ENCODE measurements around the gene AKT3. TPM values are rescaled to one million over a fixed set of nuclear protein-coding genes. Genes with fewer than 3 reads are reported as not detected.
"Not testable (repeated sequence)": the region's sequence is repeated elsewhere in the genome, so short reads cannot be mapped to it uniquely, and the experiment has no call there.

AKT3 gene
- polyA plus RNA-seq, 1 experiment, result 34.9 TPM

DNA sequence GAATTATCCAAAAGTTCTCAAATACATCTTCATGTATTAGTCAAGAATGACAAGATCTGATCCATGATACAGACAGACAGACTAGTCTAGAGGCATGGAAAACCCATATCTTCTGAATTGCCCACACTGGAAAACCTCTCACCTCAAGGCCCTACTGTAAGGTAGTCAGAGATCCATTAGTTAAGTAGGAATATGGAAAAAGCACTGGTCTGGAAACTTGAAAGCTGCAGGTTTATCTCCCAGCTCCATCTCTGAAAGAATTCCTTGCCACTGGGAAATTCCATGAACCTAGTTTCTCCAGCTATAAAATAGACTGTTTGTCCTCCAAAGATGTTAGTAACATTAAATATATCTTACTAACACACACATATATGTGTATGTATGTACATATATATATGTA, 169.2 kb downstream of the AKT3 start:
- CTCF ChIA-PET, result no interaction called here
- H3K27ac ChIP-seq (ENCODE audit: low read depth, low read length), result no peak overlapping the region
- no peak for DNase-seq (ENCODE audit: low read depth, low spot score)

GRCh38 chr1:243672539-243673074, 177.4 kb downstream of the AKT3 start:
- TF ChIP-seq CTCF (IDR thresholded peaks at IDR 0.05; ENCODE audit: low read depth, low read length), result no peak
- no peak overlapping the region for H3K4me3 ChIP-seq (ENCODE audit: low read depth, low read length)
- no peaks in the 10 kb centered on the region for H3K9me3 ChIP-seq (ENCODE audit: control insufficient read depth, insufficient read depth, low read length)
- no peaks in the 10 kb centered on the region for H3K27me3 ChIP-seq (ENCODE audit: control insufficient read depth, insufficient read depth, low read length)
- no peak overlapping the region for H3K27ac ChIP-seq (ENCODE audit: low read depth, low read length)
- DNase-seq (ENCODE audit: low read depth, low spot score), result no peak
- ChIA-PET CTCF (no interaction called here), POLR2A (no interaction called here)

More for the DNA sequence above, 169.2 kb downstream of the AKT3 start:
- Histone ChIP-seq H3K9me3 (ENCODE audit: control insufficient read depth, insufficient read depth, low read length) (no peaks in the 10 kb centered on the region), H3K4me3 (ENCODE audit: low read depth, low read length) (no peak overlapping the region), H3K27me3 (ENCODE audit: control insufficient read depth, insufficient read depth, low read length) (no peaks in the 10 kb centered on the region)
- POLR2A ChIA-PET, result no interaction called here
- no peak for TF ChIP-seq CTCF (IDR thresholded peaks at IDR 0.05; ENCODE audit: low read depth, low read length)

GRCh38 chr1:243667591-243667990, 182.5 kb downstream of the AKT3 start:
- ChIA-PET CTCF (no interaction called here), POLR2A (no interaction called here)
- no peak for TF ChIP-seq CTCF (IDR thresholded peaks at IDR 0.05; ENCODE audit: low read depth, low read length)
- no peak for DNase-seq (ENCODE audit: low read depth, low spot score)
- no peak overlapping the region for H3K27ac ChIP-seq (ENCODE audit: low read depth, low read length)
- no peak overlapping the region for H3K4me3 ChIP-seq (ENCODE audit: low read depth, low read length)
- no peaks in the 10 kb centered on the region for H3K9me3 ChIP-seq (ENCODE audit: control insufficient read depth, insufficient read depth, low read length)
- H3K27me3 ChIP-seq (ENCODE audit: control insufficient read depth, insufficient read depth, low read length), result no peaks in the 10 kb centered on the region

DNA sequence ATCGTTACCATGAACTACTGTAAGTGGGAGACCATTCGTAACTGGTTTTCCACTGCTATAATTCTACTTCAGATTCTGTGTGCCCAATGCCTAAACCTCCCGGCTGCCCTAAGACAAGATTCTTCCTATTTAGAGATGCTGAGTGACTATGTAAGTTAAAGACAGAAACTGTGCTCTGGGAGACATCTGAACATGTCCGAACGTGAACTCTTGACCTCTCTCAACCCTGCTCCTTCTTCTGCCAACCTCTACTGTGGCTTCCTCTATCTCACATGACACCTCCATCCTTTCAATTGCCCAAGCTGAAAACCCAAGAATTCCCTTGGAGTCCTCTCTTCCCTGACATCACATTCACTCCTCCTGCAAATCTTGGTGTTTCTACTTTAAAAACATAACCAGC, 182.9 kb downstream of the AKT3 start:
- ChIA-PET POLR2A (no interaction called here), CTCF (no interaction called here)
- TF ChIP-seq CTCF (IDR thresholded peaks at IDR 0.05; ENCODE audit: low read depth, low read length), result no peak
- DNase-seq (ENCODE audit: low read depth, low spot score), result no peak
- H3K4me3 ChIP-seq (ENCODE audit: low read depth, low read length), result no peak overlapping the region
- H3K27me3 ChIP-seq (ENCODE audit: control insufficient read depth, insufficient read depth, low read length), result no peaks in the 10 kb centered on the region
- no peaks in the 10 kb centered on the region for H3K9me3 ChIP-seq (ENCODE audit: control insufficient read depth, insufficient read depth, low read length)
- H3K27ac ChIP-seq (ENCODE audit: low read depth, low read length), result no peak overlapping the region

GRCh38 chr1:243663651-243664050, 186.4 kb downstream of the AKT3 start:
- H3K27me3 ChIP-seq (ENCODE audit: control insufficient read depth, insufficient read depth, low read length), result no peaks in the 10 kb centered on the region
- no peak for TF ChIP-seq CTCF (IDR thresholded peaks at IDR 0.05; ENCODE audit: low read depth, low read length)
- H3K4me3 ChIP-seq (ENCODE audit: low read depth, low read length), result no peak overlapping the region
- ChIA-PET CTCF (no interaction called here), POLR2A (no interaction called here)
- H3K27ac ChIP-seq (ENCODE audit: low read depth, low read length), result no peak overlapping the region
- no peak for DNase-seq (ENCODE audit: low read depth, low spot score)
- no peaks in the 10 kb centered on the region for H3K9me3 ChIP-seq (ENCODE audit: control insufficient read depth, insufficient read depth, low read length)

GRCh38 chr1:243662169-243662568, 187.9 kb downstream of the AKT3 start:
- H3K9me3 ChIP-seq (ENCODE audit: control insufficient read depth, insufficient read depth, low read length); H3K27ac ChIP-seq (ENCODE audit: low read depth, low read length); H3K27me3 ChIP-seq (ENCODE audit: control insufficient read depth, insufficient read depth, low read length); CTCF ChIA-PET; POLR2A ChIA-PET; H3K4me3 ChIP-seq (ENCODE audit: low read depth, low read length); DNase-seq (ENCODE audit: low read depth, low spot score): not testable (repeated sequence)
